NT2/D1 (cell line): ENCODE results near the gene DCBLD1.

Source experiments
- SUZ12 ChIP-seq: IDR thresholded peaks from 2 replicates; pipeline ENCODE4 v1.6.1; 2011; ENCODE audit not compliant: insufficient read length, insufficient read depth; ENCODE audit errors: extremely low read depth
- YY1 ChIP-seq: IDR thresholded peaks from 2 replicates; pipeline ENCODE4 v1.6.1; 2011; ENCODE audit not compliant: insufficient read length, insufficient read depth

- TF ChIP-seq YY1 (no peak), SUZ12 (no peak)
Observed at GRCh38 chr6:117473401-117473800, 9.1 kb upstream of the DCBLD1 start.
